ENCODE data around the gene PRDX6.

Gene PRDX6

DNA sequence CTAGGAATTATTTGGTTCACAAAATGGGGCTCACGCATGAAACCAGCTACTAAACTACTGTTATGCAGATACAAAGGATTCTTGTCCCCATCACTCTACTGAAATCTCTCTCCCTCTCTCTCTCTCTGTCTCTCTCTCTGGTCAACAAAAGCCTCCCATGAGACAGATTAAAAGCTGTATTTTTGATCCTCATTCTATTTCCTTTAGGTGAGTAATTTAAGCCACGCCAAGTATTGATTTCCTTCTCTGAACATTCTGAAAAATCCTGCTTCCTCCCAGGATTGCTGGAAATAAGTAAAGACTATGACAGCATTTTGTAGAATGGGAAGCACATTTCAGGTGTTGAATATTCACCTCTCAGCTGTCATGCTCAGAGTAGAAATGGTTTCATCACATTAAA lies 43.7 kb downstream of the PRDX6 start:
- H3K27ac ChIP-seq: no peak overlapping the region
- H3K4me3 ChIP-seq (ENCODE audit: low read depth, low read length): no peak overlapping the region
- no peaks in the 10 kb centered on the region for H3K36me3 ChIP-seq
- DNase-seq: no peak
- no peaks in the 10 kb centered on the region for H3K27me3 ChIP-seq (ENCODE audit: insufficient read depth, low read depth, severe bottlenecking)
- H3K9me3 ChIP-seq (ENCODE audit: severe bottlenecking): no peaks in the 10 kb centered on the region
- TF ChIP-seq, protein P1, sequence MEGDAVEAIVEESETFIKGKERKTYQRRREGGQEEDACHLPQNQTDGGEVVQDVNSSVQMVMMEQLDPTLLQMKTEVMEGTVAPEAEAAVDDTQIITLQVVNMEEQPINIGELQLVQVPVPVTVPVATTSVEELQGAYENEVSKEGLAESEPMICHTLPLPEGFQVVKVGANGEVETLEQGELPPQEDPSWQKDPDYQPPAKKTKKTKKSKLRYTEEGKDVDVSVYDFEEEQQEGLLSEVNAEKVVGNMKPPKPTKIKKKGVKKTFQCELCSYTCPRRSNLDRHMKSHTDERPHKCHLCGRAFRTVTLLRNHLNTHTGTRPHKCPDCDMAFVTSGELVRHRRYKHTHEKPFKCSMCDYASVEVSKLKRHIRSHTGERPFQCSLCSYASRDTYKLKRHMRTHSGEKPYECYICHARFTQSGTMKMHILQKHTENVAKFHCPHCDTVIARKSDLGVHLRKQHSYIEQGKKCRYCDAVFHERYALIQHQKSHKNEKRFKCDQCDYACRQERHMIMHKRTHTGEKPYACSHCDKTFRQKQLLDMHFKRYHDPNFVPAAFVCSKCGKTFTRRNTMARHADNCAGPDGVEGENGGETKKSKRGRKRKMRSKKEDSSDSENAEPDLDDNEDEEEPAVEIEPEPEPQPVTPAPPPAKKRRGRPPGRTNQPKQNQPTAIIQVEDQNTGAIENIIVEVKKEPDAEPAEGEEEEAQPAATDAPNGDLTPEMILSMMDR (IDR thresholded peaks at IDR 0.05; ENCODE audit: low read depth, low read length): no peak

DNA sequence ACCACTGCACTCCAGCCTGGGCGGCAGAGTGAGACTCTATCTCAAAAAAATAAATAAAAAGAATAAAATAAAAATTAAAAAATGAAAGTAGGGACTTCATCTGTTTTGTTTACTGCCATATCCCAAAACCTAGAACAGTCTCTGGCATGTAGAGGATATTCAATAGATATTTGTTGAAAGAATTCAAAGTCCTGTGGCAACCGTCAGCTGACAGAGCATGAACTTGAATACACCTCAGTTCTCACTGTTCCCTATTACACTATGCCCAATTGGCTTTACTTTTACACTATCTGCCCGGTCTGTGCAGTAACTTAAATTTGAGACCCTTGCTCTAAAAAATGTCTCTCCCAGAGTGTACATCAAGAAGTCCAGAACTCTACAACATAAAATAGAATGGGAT lies 46.2 kb downstream of the PRDX6 start:
- Histone ChIP-seq H3K36me3 (no peaks in the 10 kb centered on the region), H3K4me3 (ENCODE audit: low read depth, low read length) (no peak overlapping the region), H3K27me3 (ENCODE audit: insufficient read depth, low read depth, severe bottlenecking) (no peaks in the 10 kb centered on the region), H3K27ac (no peak overlapping the region), H3K9me3 (ENCODE audit: severe bottlenecking) (no peaks in the 10 kb centered on the region)
- TF ChIP-seq, protein P1 (IDR thresholded peaks at IDR 0.05; ENCODE audit: low read depth, low read length): no peak
- no peak for DNase-seq

DNA sequence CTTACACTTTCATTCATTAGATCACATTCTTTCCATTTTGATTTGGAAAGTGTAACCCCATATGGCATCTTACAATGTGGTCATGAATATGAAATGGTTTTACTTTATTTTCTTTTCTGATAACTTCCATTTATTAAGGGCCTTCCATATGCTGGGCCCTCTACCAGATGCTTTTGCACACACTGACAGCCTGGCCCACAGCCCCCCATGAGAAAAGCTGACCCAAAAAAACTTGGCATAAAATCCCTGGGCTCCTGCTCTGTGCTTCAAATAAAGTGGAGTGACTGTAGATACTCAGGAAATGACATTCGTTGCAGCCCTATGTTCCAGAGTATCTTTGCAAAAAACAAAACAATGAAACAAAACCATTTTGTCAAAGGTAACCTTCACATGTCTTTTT lies 48.8 kb downstream of the PRDX6 start:
- no peaks in the 10 kb centered on the region for H3K36me3 ChIP-seq
- no peaks in the 10 kb centered on the region for H3K9me3 ChIP-seq (ENCODE audit: severe bottlenecking)
- no peak overlapping the region for H3K4me3 ChIP-seq (ENCODE audit: low read depth, low read length)
- H3K27ac ChIP-seq: no peak overlapping the region
- no peak for DNase-seq
- no peaks in the 10 kb centered on the region for H3K27me3 ChIP-seq (ENCODE audit: insufficient read depth, low read depth, severe bottlenecking)
- TF ChIP-seq, protein P1 (IDR thresholded peaks at IDR 0.05; ENCODE audit: low read depth, low read length): no peak

DNA sequence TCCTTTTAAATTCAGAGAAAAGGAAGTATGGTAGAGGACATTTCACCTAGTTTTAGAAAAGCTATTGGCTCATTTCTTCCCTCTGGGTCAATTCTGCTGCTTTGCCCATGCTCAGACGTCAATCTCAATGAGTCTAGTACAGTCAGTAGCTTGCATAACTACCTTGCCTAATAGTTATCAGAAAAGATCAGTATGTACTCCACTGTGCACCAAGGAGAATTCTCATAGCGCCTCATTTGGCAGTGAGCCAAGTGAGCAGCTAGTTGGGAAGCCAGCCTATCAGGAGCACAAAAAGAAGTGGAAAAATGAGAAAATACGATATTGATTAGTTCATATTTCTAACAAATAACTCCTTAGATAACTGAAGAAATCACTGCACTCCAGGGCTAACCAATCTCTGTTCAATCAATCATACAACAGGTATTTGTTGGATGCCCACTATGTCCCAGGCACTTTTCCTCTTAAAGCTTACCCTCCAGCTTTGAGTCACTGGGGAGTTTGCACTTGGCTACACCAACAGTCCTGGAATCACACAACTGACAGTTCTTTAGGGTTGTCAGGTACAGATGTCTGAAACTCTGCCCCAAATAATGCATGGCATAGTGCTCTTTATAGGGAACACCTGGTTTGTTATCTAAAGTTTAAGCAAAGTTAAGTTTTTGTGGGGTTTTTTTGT lies 50.2 kb downstream of the PRDX6 start:
- DNase-seq: no peak
- no peak overlapping the region for H3K4me3 ChIP-seq (ENCODE audit: low read depth, low read length)

DNA sequence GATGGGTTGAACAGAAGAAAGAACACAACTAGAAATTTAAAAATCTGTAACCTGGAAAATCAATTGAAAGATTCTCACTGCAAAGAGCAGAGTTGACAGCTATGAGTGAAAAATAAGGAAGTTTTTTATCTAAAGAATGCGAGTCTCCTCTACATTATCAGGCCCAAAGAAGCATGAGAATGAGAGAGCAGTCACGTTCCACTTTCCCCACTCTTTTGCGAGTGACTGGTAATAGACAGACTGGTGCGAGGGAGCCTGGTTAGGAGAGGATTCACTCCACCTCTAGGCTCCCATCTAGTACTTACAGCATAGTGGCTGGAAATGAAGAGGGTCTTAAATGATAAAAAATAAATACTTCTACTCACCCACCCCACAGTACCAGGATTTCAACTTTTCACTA lies 52.0 kb downstream of the PRDX6 start:
- no peaks in the 10 kb centered on the region for H3K36me3 ChIP-seq
- no peak overlapping the region for H3K4me3 ChIP-seq (ENCODE audit: low read depth, low read length)
- TF ChIP-seq, protein P1 (IDR thresholded peaks at IDR 0.05; ENCODE audit: low read depth, low read length): no peak
- H3K27me3 ChIP-seq (ENCODE audit: insufficient read depth, low read depth, severe bottlenecking): no peaks in the 10 kb centered on the region
- H3K27ac ChIP-seq: no peak overlapping the region
- DNase-seq: no peak
- no peaks in the 10 kb centered on the region for H3K9me3 ChIP-seq (ENCODE audit: severe bottlenecking)

More for the DNA sequence above, 50.2 kb downstream of the PRDX6 start:
- TF ChIP-seq, protein P1 (IDR thresholded peaks at IDR 0.05; ENCODE audit: low read depth, low read length): no peak
- no peaks in the 10 kb centered on the region for H3K9me3 ChIP-seq (ENCODE audit: severe bottlenecking)
- H3K36me3 ChIP-seq: no peaks in the 10 kb centered on the region
- H3K27ac ChIP-seq: no peak overlapping the region
- no peaks in the 10 kb centered on the region for H3K27me3 ChIP-seq (ENCODE audit: insufficient read depth, low read depth, severe bottlenecking)
